OCI-LY7 (cell line): ENCODE measurements around the gene DOK4. TPM values are rescaled to one million over a fixed set of nuclear protein-coding genes. Genes with fewer than 3 reads are reported as not detected.

Experiments
- BruUV-seq: library from RNA; stranded (reverse); fragments of 400-500 nt; replicated peaks from 2 replicates; lab custom pipeline; 2021; lab: Mats Ljungman, UMichigan
- CTCF ChIA-PET: fragments of 300-600 bp; sonication (Branson Sonifier 250); formaldehyde crosslinking; loops from one replicate; lab custom pipeline; 2022; ENCODE audit warnings: antibody characterized with exemption; ENCODE audit not compliant: unreplicated experiment; lab: Charles Lee
- POLR2A ChIA-PET: fragments of 300-600 bp; sonication (Branson Sonifier 250); formaldehyde crosslinking; loops from one replicate; lab custom pipeline; 2022; ENCODE audit warnings: antibody characterized with exemption; lab: Charles Lee
- DNase-seq: peaks from one replicate; pipeline ENCODE4 v3.0.0-alpha.2; 2015; ENCODE audit warnings: low spot score
- H2AFZ ChIP-seq: fragments of 200-600 bp; sonication (generic), shearing (Covaris generic); 2 replicates; pipeline ENCODE4 v1.6.1; 2014; ENCODE audit warnings: mild to moderate bottlenecking, antibody characterized with exemption, low read length, moderate library complexity
- H3K27ac ChIP-seq: fragments of 200-600 bp; sonication (generic); 2 replicates; pipeline ENCODE4 v1.5.1; 2014; ENCODE audit warnings: mixed run types, low read depth, mild to moderate bottlenecking, moderate library complexity, low read length, inconsistent platforms; ENCODE audit not compliant: poor library complexity, severe bottlenecking
- H3K36me3 ChIP-seq: fragments of 200-600 bp; sonication (generic); 2 replicates; pipeline ENCODE4 v1.6.1; 2014; ENCODE audit warnings: mild to moderate bottlenecking, antibody characterized with exemption, low read length, moderate library complexity, mixed read lengths; ENCODE audit not compliant: insufficient read depth
- H3K4me1 ChIP-seq: fragments of 200-600 bp; sonication (generic); 2 replicates; pipeline ENCODE4 v1.5.1; 2014; ENCODE audit warnings: mild to moderate bottlenecking, low read length; ENCODE audit not compliant: insufficient read depth, poor library complexity, severe bottlenecking
- H3K4me2 ChIP-seq: fragments of 200-600 bp; sonication (generic); 2 replicates; pipeline ENCODE4 v1.6.1; 2014; ENCODE audit warnings: mild to moderate bottlenecking, low read length
- H3K4me3 ChIP-seq: fragments of 200-600 bp; sonication (generic); 2 replicates; pipeline ENCODE4 v1.5.1; 2014; ENCODE audit warnings: mild to moderate bottlenecking, low read depth, low read length; ENCODE audit not compliant: poor library complexity, severe bottlenecking
- H3K79me2 ChIP-seq: fragments of 200-600 bp; sonication (generic); 2 replicates; pipeline ENCODE4 v1.6.1; 2016; ENCODE audit warnings: low read depth, mild to moderate bottlenecking, low read length, moderate library complexity, mixed read lengths; ENCODE audit not compliant: insufficient read depth
- H3K9me2 ChIP-seq: fragments of 200-600 bp; sonication (generic); 2 replicates; pipeline ENCODE4 v1.6.1; 2016; ENCODE audit warnings: mild to moderate bottlenecking, low read length, mixed read lengths; ENCODE audit not compliant: insufficient read depth
- H3K9me3 ChIP-seq: fragments of 200-600 bp; sonication (generic); 2 replicates; pipeline ENCODE4 v1.6.1; 2014; ENCODE audit warnings: mild to moderate bottlenecking, mixed run types, low read length, mixed read lengths
- H4K20me1 ChIP-seq: fragments of 200-600 bp; sonication (generic); 2 replicates; pipeline ENCODE4 v1.6.1; 2014; ENCODE audit warnings: mild to moderate bottlenecking, antibody characterized with exemption, low read length, moderate library complexity, mixed read lengths; ENCODE audit not compliant: insufficient read depth
- EZH2phosphoT487 ChIP-seq: fragments of 200-600 bp; sonication (generic); IDR thresholded peaks from 2 replicates; pipeline ENCODE4 v1.6.1; 2018; ENCODE audit warnings: low read depth, borderline replicate concordance, mild to moderate bottlenecking, mixed run types, antibody characterized with exemption, low read length, moderate library complexity, mixed read lengths
- intact Hi-C: fragments of 100-400 bp; cut with micrococcal nuclease; formaldehyde crosslinking; loops from one replicate; pipeline ENCODE4 v1.10.0; 2022; ENCODE audit not compliant: unreplicated experiment
- total RNA-seq, 2 experiments: library from RNA; depleted of rRNA in 1 of 2; stranded (reverse); fragments of >200 nt in 1 of 2; shearing (Covaris generic) in 1 of 2; gene quantifications; 2 replicates each; pipeline ENCODE4 v1.2.3, GENCODE V29; 2014 to 2022
- TF ChIP-seq, protein P1 (sequence below): fragments of 200-600 bp; sonication (generic); conservative IDR thresholded peaks from 2 replicates; pipeline ENCODE4 v1.5.1; 2014; ENCODE audit warnings: mild to moderate bottlenecking, antibody characterized with exemption, low read length, moderate library complexity, mixed read lengths

The DOK4 gene
- total RNA-seq, 2 experiments from 2014 or later = 0.09 to 1.0 TPM

- Histone ChIP-seq H3K4me2 (peak overlapping the region; percentile 55), H3K4me3 (peak overlapping the region; percentile 2), H3K9me3 (no peaks in the 10 kb centered on the region), H3K4me1 (peaks cover 70% of the 10 kb centered on the region), H2AFZ (no peak overlapping the region), H3K9me2 (no peaks in the 10 kb centered on the region), H3K36me3 (no peaks in the 10 kb centered on the region), H4K20me1 (no peaks in the 10 kb centered on the region), H3K27ac (peak overlapping the region; percentile 39), H3K79me2 (no peaks in the 10 kb centered on the region)
- DNase-seq = no peak
- BruUV-seq = no TSS peak
- CTCF ChIA-PET = no interaction called here
- POLR2A ChIA-PET = interaction anchor here (0.5 to 1.5 kb wide), 2 partner anchors 10 to 611 kb away, joined by 3 read pairs; no protein-coding TSS in a partner anchor
- TF ChIP-seq, protein P1, sequence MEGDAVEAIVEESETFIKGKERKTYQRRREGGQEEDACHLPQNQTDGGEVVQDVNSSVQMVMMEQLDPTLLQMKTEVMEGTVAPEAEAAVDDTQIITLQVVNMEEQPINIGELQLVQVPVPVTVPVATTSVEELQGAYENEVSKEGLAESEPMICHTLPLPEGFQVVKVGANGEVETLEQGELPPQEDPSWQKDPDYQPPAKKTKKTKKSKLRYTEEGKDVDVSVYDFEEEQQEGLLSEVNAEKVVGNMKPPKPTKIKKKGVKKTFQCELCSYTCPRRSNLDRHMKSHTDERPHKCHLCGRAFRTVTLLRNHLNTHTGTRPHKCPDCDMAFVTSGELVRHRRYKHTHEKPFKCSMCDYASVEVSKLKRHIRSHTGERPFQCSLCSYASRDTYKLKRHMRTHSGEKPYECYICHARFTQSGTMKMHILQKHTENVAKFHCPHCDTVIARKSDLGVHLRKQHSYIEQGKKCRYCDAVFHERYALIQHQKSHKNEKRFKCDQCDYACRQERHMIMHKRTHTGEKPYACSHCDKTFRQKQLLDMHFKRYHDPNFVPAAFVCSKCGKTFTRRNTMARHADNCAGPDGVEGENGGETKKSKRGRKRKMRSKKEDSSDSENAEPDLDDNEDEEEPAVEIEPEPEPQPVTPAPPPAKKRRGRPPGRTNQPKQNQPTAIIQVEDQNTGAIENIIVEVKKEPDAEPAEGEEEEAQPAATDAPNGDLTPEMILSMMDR = no peak
- no peak for TF ChIP-seq EZH2phosphoT487
- intact Hi-C loops = no loop called here
Measured at GRCh38 chr16:57530522-57531252, 44.4 kb upstream of the DOK4 start.

- Histone ChIP-seq H3K9me2 (no peaks in the 10 kb centered on the region), H3K4me2 (peak overlapping the region; percentile 55), H3K4me1 (peaks cover 70% of the 10 kb centered on the region), H3K36me3 (no peaks in the 10 kb centered on the region), H4K20me1 (no peaks in the 10 kb centered on the region), H3K79me2 (no peaks in the 10 kb centered on the region), H3K4me3 (peak overlapping the region; percentile 2), H3K27ac (peak overlapping the region; percentile 39), H2AFZ (no peak overlapping the region), H3K9me3 (no peaks in the 10 kb centered on the region)
- DNase-seq = peak; percentile 53
- POLR2A ChIA-PET = interaction anchor here (0.5 to 1.5 kb wide), 2 partner anchors 11 to 611 kb away, joined by 3 read pairs; no protein-coding TSS in a partner anchor
- BruUV-seq = no TSS peak
- TF ChIP-seq EZH2phosphoT487 = no peak
- TF ChIP-seq, protein P1 = no peak
- intact Hi-C loops = no loop called here
- CTCF ChIA-PET = no interaction called here
Measured at GRCh38 chr16:57530104-57530521, 43.8 kb upstream of the DOK4 start.
